A172 (cell line): Measurements from ENCODE around the gene OR1L6. TPM values are rescaled to one million over a fixed set of nuclear protein-coding genes. Genes with fewer than 3 reads are reported as not detected.

Experiments used
- DNase-seq: peaks from one replicate; pipeline ENCODE4 v3.0.0-alpha.2; 2015; ENCODE audit warnings: low spot score
- total RNA-seq: library from RNA; depleted of rRNA; stranded (reverse); fragments of >200 nt; shearing (Covaris generic); gene quantifications from 2 replicates; pipeline ENCODE4 v1.2.3, GENCODE V29; 2014; rRNA removed

Gene OR1L6
- not detected in 2 replicates for total RNA-seq

GRCh38 chr9:122742003-122742402 lies at the start of gene OR1L6:
OR1L6 (plus strand) TSS chr9:122742303; CDS start chr9:122749848, 7,545 bp downstream.
- DNase-seq = no peak

- DNase-seq = no peak
These were observed 46.4 kb upstream of the OR1L6 start for GRCh38 chr9:122695696-122696095.

- DNase-seq = no peak
These were observed 24.1 kb upstream of the OR1L6 start for GRCh38 chr9:122718038-122718437.

GRCh38 chr9:122719218-122719617 lies 22.9 kb upstream of the OR1L6 start:
- no peak for DNase-seq

GRCh38 chr9:122723690-122724089 lies 18.4 kb upstream of the OR1L6 start, which contains the start of gene OR1L4:
OR1L4 (plus strand) TSS chr9:122723990; CDS start chr9:122723990, 0 bp downstream.
- no peak for DNase-seq

- no peak for DNase-seq
These were observed 12.7 kb downstream of the OR1L6 start for GRCh38 chr9:122754825-122755224.

- DNase-seq = no peak
These were observed 25.7 kb downstream of the OR1L6 start for GRCh38 chr9:122767817-122768216.

GRCh38 chr9:122777052-122777451 lies 34.9 kb downstream of the OR1L6 start:
- no peak for DNase-seq

GRCh38 chr9:122777935-122778627 lies 36.0 kb downstream of the OR1L6 start:
- DNase-seq = peak; percentile 63

GRCh38 chr9:122779181-122779580 lies 37.1 kb downstream of the OR1L6 start:
- DNase-seq = no peak

- DNase-seq = no peak
These were observed 37.9 kb downstream of the OR1L6 start for GRCh38 chr9:122780026-122780425.

- no peak for DNase-seq
These were observed 39.6 kb downstream of the OR1L6 start for GRCh38 chr9:122781671-122782070.

- DNase-seq = no peak
These were observed 43.2 kb downstream of the OR1L6 start for GRCh38 chr9:122785269-122785668.

- no peak for DNase-seq
These were observed 44.2 kb downstream of the OR1L6 start for GRCh38 chr9:122786338-122786737.

GRCh38 chr9:122788831-122789230 lies 46.7 kb downstream of the OR1L6 start, which contains the start of gene OR5C1:
OR5C1 (plus strand) TSS chr9:122788933; CDS start chr9:122788933, 0 bp downstream.
- no peak for DNase-seq

GRCh38 chr9:122789256-122790046 lies 47.3 kb downstream of the OR1L6 start:
- no peak for DNase-seq

GRCh38 chr9:122791872-122792669 lies 50.0 kb downstream of the OR1L6 start:
- DNase-seq = no peak

- no peak for DNase-seq
These were observed 55.4 kb downstream of the OR1L6 start for GRCh38 chr9:122797316-122798063.
